GM12872 (cell line): Measurements from ENCODE around the gene NLRC4.

Experiments used
- CTCF ChIP-seq: IDR thresholded peaks from 3 replicates; pipeline ENCODE4 v1.5.1; 2011; ENCODE audit warnings: low read depth, mild to moderate bottlenecking, low read length, moderate library complexity; ENCODE audit not compliant: insufficient read depth

Gene NLRC4

GRCh38 chr2:32277674-32278477, 13.2 kb upstream of the NLRC4 start, which contains the start of gene YIPF4:
Gene YIPF4, plus strand, starts transcription at chr2:32277904. Its CDS starts 252 bp downstream, at chr2:32278156.
- TF ChIP-seq CTCF: no peak

- TF ChIP-seq CTCF: no peak
Observed at GRCh38 chr2:32277363-32277673, 12.6 kb upstream of the NLRC4 start.

- TF ChIP-seq CTCF: no peak
Observed at GRCh38 chr2:32274289-32274688, 9.6 kb upstream of the NLRC4 start.

DNA sequence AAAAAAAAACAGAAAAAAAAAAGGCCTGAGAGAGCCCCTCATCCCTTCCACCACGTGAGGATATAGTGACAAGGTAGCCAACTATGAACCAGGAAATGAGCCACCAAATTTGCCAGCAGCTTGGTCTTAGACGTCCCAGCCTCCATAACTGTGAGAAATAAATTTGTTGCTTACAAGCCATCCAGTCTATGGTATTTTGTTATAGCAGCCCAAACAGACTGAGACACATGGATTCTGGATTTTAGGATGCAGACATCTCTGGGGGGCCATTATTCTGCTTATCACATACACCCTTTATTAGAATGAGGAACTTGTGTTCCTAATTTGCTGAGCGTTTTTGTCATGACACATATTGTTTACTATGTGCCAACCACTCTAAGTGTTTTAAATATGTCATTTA, 7.6 kb upstream of the NLRC4 start:
- no peak for TF ChIP-seq CTCF

DNA sequence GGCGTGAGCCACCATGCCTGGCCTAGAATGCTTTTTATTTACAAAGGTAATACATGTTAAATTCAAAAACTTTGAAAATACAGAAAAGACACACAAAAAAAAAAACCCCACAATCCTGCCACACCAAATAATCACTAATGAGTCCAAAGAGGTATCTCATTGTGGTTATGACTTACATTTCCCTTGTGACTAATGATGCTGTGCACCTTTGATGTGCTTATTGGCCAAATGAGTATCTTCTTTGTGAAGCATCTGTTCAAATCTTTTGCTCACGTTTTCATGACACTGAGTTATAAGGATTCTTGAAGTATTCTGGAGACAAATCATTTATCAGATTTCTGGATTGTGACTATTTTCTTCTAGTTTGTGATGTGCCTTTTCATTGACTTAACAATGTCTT, 6.4 kb upstream of the NLRC4 start:
- TF ChIP-seq CTCF: no peak

DNA sequence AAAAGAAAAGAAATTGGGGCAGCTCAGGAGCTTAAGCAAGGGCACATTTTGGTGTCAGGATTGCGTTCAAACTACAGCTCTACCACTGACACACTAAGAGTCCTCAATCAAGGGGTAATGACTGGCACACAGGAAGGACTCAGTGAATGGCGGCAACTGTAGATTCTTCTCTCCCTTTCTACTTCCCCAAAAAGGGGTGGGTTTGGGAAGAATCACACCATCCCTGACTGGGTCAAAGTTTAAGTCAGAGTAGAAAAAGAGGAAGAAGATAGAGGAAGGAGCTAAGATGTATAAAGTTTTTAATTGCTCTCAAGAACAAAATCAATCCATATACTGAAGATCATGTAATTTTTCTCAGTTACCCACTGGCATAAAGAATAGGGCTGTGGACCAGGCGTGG, 2.6 kb downstream of the NLRC4 start:
- no peak for TF ChIP-seq CTCF

- no peak for TF ChIP-seq CTCF
Observed at GRCh38 chr2:32260376-32260775, 4.3 kb downstream of the NLRC4 start.
